ENCODE results near the gene RPF1. TPM values are rescaled to one million over a fixed set of nuclear protein-coding genes. Genes with fewer than 3 reads are reported as not detected.

Gene RPF1
- total RNA-seq, 1 experiment from 2014 or later = 31.7 TPM

- TF ChIP-seq USF2 (CRISPR knock-in tag; IDR thresholded peaks at IDR 0.05) (no peak), E2F5 (CRISPR knock-in tag; IDR thresholded peaks at IDR 0.05) (no peak), ZBTB21 (CRISPR knock-in tag; IDR thresholded peaks at IDR 0.05; ENCODE audit: borderline replicate concordance) (no peak), ZNF425 (CRISPR knock-in tag; conservative IDR thresholded peaks at IDR 0.05) (no peak)
These were observed 17.4 kb downstream of the RPF1 start (continued) for GRCh38 chr1:84496498-84496897.

GRCh38 chr1:84497631-84498275 is 18.7 kb downstream of the RPF1 start:
- ATAC-seq (no peak), DNase-seq (ENCODE audit: low spot score) (no peak)
- CTCF ChIA-PET = interaction anchor here (1.0 kb wide), 1 partner anchor 274 kb away, joined by 4 read pairs; no protein-coding TSS in a partner anchor
- POLR2A ChIA-PET = no interaction called here
- H3K4me1 Mint-ChIP-seq = peaks cover 26% of the 10 kb centered on the region
- H3K27me3 Mint-ChIP-seq (ENCODE audit: low read depth) = no peaks in the 10 kb centered on the region
- H3K27ac Mint-ChIP-seq = no peak overlapping the region
- peaks cover 39% of the 10 kb centered on the region for H3K36me3 Mint-ChIP-seq
- H3K4me3 Mint-ChIP-seq = no peak overlapping the region
- no peaks in the 10 kb centered on the region for H3K9me3 Mint-ChIP-seq
- no peak for TF ChIP-seq E2F4 (CRISPR knock-in tag; IDR thresholded peaks at IDR 0.05; ENCODE audit: borderline replicate concordance, low read depth)
- TF ChIP-seq ZNF512 (CRISPR knock-in tag; IDR thresholded peaks at IDR 0.05; ENCODE audit: borderline replicate concordance) = no peak
- TF ChIP-seq GABPB1 (CRISPR knock-in tag; IDR thresholded peaks at IDR 0.05) = no peak
- no peak for TF ChIP-seq HMGXB4 (CRISPR knock-in tag; IDR thresholded peaks at IDR 0.05)
- TF ChIP-seq FOXP1 (CRISPR knock-in tag; IDR thresholded peaks at IDR 0.05; ENCODE audit: borderline replicate concordance) = no peak
- no peak for TF ChIP-seq IRF2 (CRISPR knock-in tag; IDR thresholded peaks at IDR 0.05; ENCODE audit: borderline replicate concordance, low read depth)
- TF ChIP-seq TEAD4 (CRISPR knock-in tag; IDR thresholded peaks at IDR 0.05) = no peak
- TF ChIP-seq NFYB (CRISPR knock-in tag; conservative IDR thresholded peaks at IDR 0.05; ENCODE audit: low read depth) = no peak
- TF ChIP-seq NR2C2 (CRISPR knock-in tag; IDR thresholded peaks at IDR 0.05) = no peak
- no peak for TF ChIP-seq ZNF532 (CRISPR knock-in tag; IDR thresholded peaks at IDR 0.05; ENCODE audit: borderline replicate concordance)
- no peak for TF ChIP-seq ZNF416 (CRISPR knock-in tag; IDR thresholded peaks at IDR 0.05)
- TF ChIP-seq ELF4 (CRISPR knock-in tag; IDR thresholded peaks at IDR 0.05; ENCODE audit: low read depth) = no peak
- no peak for TF ChIP-seq GRHL2 (CRISPR knock-in tag; IDR thresholded peaks at IDR 0.05; ENCODE audit: insufficient replicate concordance, severe bottlenecking)
- no peak for TF ChIP-seq FOXK1 (CRISPR knock-in tag; IDR thresholded peaks at IDR 0.05)
- no peak for TF ChIP-seq JAZF1 (CRISPR knock-in tag; IDR thresholded peaks at IDR 0.05)
- TF ChIP-seq ZNF263 (CRISPR knock-in tag; IDR thresholded peaks at IDR 0.05; ENCODE audit: low read depth) = no peak

Measured in WTC11 (cell line).